HG02884 (cell line): ENCODE data around the gene HOXA10.

Experiments
- ATAC-seq: cut with Tn5 transposase; IDR thresholded peaks from one replicate; pipeline ENCODE4 v1.9.1; 2021; ENCODE audit warnings: mild to moderate bottlenecking, moderate library complexity; ENCODE audit not compliant: unreplicated experiment

Gene HOXA10

GRCh38 chr7:27132978-27133377, 41.1 kb downstream of the HOXA10 start:
- ATAC-seq: no peak

- no peak for ATAC-seq
Observed at GRCh38 chr7:27132214-27132613, 41.9 kb downstream of the HOXA10 start.

- no peak for ATAC-seq
Observed at GRCh38 chr7:27131390-27131819, 42.7 kb downstream of the HOXA10 start.

DNA sequence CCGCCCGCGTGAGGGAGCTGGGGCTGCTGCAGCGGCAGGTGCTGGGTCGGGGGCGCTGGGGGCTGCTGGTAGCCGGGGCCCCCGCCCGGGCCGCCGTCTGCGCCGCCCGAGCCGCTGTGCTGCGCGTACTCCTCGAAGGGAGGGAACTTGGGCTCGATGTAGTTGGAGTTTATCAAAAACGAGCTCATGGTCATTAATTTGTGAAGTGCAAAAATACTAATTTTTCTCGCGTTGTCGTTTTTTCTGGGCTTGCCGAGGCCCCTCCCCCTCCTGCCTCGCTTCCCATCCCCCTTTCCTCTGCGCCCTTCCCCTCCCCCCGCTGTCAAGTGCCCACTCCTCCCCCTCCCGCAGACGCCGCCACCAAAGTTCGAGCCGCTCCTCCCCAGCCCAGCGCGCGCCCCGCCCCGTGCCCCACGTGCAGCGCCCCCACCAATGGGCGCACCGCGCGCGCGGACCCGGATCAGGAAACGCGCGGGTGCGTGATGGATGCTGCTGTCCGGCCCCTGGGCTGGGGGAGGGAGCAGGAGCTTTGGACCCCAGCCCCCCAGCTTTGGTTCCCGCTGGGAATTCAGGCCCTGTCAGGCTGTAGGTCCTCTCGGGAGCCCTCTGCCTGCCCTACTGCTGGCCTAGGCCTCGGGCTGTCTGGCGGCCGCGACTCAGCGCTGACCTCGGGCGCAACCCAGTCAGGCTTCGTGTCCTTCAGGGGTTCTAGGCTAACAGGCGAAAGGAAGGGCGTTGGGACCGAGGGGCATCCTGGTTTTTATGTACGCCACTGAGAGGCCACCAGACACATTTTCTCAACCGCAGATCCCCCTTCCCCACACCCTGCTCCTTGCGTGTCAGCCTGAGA, 43.4 kb downstream of the HOXA10 start, which contains the start of gene HOXA4:
Gene HOXA4 (minus strand): TSS at position 218 of the 850 bp plus-strand sequence. CDS start 24 bp downstream, at position 194.
- no peak for ATAC-seq

GRCh38 chr7:27129729-27130539, 44.2 kb downstream of the HOXA10 start:
- no peak for ATAC-seq

- no peak for ATAC-seq
Observed at GRCh38 chr7:27128776-27129728, 45.1 kb downstream of the HOXA10 start.

GRCh38 chr7:27128034-27128433, 46.1 kb downstream of the HOXA10 start:
- no peak for ATAC-seq

GRCh38 chr7:27126596-27127327, 47.4 kb downstream of the HOXA10 start:
- no peak for ATAC-seq

GRCh38 chr7:27125986-27126394, 48.1 kb downstream of the HOXA10 start:
- ATAC-seq: no peak

- no peak for ATAC-seq
Observed at GRCh38 chr7:27124902-27125689, 49.0 kb downstream of the HOXA10 start.

GRCh38 chr7:27124096-27124901, 49.8 kb downstream of the HOXA10 start:
- no peak for ATAC-seq

DNA sequence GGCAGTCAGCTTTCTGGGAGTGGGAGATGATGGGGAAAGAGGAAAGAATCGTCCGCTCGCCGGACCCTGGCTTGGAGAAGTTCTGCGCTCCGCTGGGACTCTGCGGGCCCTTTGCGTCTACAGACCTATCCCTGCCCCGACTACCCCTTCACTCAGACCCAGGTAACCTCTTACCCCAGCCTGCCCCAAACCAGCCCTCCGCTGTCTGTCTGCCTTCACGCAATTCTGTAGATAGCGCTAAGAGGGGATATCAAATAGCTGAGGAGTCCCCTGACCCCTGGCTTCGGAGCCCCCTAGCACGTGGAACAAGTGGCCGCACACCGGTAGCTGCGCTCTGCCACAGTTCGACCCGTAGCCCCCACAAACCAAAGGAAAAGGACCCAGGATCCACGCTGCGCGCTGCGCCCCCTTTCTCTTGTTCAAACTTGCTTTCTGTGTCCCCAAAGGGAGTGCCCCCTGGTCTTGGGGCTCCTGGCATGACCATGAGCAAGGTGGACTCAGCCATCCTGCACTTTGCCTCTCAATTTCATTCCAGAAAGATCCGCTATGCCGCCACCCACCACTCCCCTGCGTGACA, 50.6 kb downstream of the HOXA10 start:
- no peak for ATAC-seq

DNA sequence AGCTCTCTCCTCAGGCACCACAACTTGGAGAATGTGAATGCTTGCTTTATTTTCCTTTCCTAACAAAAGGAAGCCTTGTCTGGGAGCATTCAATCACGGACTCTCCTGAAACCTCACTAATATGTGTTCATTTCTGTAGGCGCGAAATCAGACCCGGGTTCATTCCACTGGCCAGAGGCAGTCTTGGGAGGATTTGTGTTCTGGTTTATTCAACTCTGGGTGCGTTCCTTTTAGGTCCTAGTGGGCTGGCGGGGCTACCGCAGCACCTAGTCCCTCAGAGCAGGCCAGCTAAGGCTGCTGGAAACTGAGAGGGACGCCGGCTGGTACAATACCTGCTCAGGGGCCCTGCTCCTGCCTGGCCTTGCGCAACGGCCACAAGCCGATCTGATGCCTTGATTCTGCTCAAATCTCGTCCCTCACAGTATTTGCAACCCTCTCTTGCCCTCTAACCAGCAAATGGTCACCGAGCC, 51.1 kb downstream of the HOXA10 start:
- ATAC-seq: no peak

- no peak for ATAC-seq
Observed at GRCh38 chr7:27122077-27122910, 51.8 kb downstream of the HOXA10 start.

GRCh38 chr7:27121684-27122076, 52.4 kb downstream of the HOXA10 start:
- no peak for ATAC-seq
